ENCODE data around the gene ARHGDIA.

ARHGDIA gene

GRCh38 chr17:81905993-81906392 is 34.9 kb upstream of the ARHGDIA start:
- DNase-seq: no peak

GRCh38 chr17:81905424-81905875 is 34.3 kb upstream of the ARHGDIA start:
- DNase-seq: no peak

GRCh38 chr17:81904600-81905423 is 33.7 kb upstream of the ARHGDIA start:
- DNase-seq: no peak

GRCh38 chr17:81903896-81904599 is 32.9 kb upstream of the ARHGDIA start:
- no peak for DNase-seq

GRCh38 chr17:81903415-81903831 is 32.3 kb upstream of the ARHGDIA start:
- no peak for DNase-seq

GRCh38 chr17:81902653-81903414 is 31.7 kb upstream of the ARHGDIA start:
- DNase-seq: no peak

GRCh38 chr17:81902023-81902652 is 31.0 kb upstream of the ARHGDIA start, which contains the start of gene NPB:
Gene NPB, plus strand, starts transcription at chr17:81902238. Its CDS starts 40 bp downstream, at chr17:81902278.
- DNase-seq: no peak

- no peak for DNase-seq
Observed at GRCh38 chr17:81901167-81902022, 30.3 kb upstream of the ARHGDIA start.

- DNase-seq: no peak
Observed at GRCh38 chr17:81900181-81900820, 29.2 kb upstream of the ARHGDIA start.

GRCh38 chr17:81899514-81900166 is 28.5 kb upstream of the ARHGDIA start:
- no peak for DNase-seq

- DNase-seq: no peak
Observed at GRCh38 chr17:81898885-81899284, 27.7 kb upstream of the ARHGDIA start.

- DNase-seq: no peak
Observed at GRCh38 chr17:81898029-81898866, 27.1 kb upstream of the ARHGDIA start.

- no peak for DNase-seq
Observed at GRCh38 chr17:81895400-81895799, 24.3 kb upstream of the ARHGDIA start.

- DNase-seq: no peak
Observed at GRCh38 chr17:81891303-81891552, 20.1 kb upstream of the ARHGDIA start.

GRCh38 chr17:81890447-81891302 is 19.5 kb upstream of the ARHGDIA start:
- DNase-seq: no peak

- DNase-seq: no peak
Observed at GRCh38 chr17:81889602-81890001, 18.5 kb upstream of the ARHGDIA start.

GRCh38 chr17:81888988-81889595 is 18.0 kb upstream of the ARHGDIA start:
- DNase-seq: no peak

- no peak for DNase-seq
Observed at GRCh38 chr17:81888105-81888987, 17.2 kb upstream of the ARHGDIA start.
